Ureter (tissue), 1 donor: ENCODE results near the gene RANBP10. TPM values are rescaled to one million over a fixed set of nuclear protein-coding genes. Genes with fewer than 3 reads are reported as not detected.

Experiments
- DNase-seq: peaks from one replicate; pipeline ENCODE4 v3.0.0-alpha.2; 2020; ENCODE audit warnings: low spot score
- total RNA-seq: library from RNA; stranded (reverse); gene quantifications from one replicate; pipeline ENCODE4 v1.2.4, GENCODE V29; 2023
- donor health status: DM: yes; HTN: yes; CAD: no.

Gene RANBP10
- total RNA-seq, 1 donor from 2014 or later, result 25.3 TPM

DNA sequence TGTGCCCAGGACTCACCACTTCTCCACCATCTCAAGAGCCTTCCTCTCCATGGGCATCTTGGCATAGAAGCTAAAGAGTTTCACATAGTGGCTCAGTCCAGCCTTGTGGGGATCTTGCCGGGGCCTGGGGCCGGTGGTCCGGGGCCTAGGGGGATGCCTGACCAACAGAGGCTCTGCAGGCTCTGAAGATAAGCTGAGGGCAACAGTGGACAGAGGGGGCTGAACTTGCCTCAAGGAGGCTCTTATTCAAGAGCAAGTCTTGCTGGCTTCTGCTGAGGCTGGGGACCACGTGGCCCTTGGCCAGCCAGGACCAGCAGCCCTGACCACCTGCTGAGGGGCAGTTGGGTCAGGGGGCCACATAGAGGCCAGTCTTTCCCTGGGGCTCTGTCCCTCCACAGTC, 22.3 kb upstream of the RANBP10 start:
- no peak for DNase-seq

- no peak for DNase-seq
Measured at GRCh38 chr16:67825906-67826305, 19.5 kb upstream of the RANBP10 start.

GRCh38 chr16:67825119-67825518, 18.8 kb upstream of the RANBP10 start:
- DNase-seq, result no peak

- no peak for DNase-seq
Measured at GRCh38 chr16:67822511-67822910, 16.2 kb upstream of the RANBP10 start.

DNA sequence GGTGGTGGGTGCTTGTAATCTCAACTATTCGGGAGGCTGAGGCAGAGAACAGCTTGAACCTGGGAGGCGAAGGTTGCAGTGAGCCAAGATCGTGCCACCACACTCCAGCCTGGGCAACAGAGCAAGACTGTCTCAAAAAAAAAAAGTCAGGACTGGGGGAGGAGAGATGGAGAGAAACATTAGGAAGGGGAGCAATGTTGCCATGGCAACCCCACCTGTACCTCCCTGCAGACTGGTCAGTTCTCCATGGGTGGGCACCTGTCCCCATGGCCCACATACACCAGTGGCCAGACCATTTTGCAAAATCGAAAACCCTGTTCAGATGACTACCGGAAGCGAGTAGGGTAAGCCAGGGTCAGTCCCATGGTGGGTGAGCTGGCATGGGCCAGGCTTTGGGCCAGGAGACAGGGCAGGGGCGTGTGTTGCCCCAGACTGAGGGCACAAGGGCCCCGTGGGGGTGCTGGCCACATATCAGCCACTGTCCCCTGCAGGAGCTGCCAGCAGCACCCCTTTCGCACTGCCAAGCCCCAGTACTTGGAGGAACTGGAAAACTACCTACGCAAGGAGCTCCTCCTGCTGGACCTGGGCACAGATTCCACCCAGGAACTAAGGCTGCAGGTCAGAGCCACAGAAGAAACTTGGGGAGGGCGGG, 14.4 kb upstream of the RANBP10 start:
- no peak for DNase-seq

DNA sequence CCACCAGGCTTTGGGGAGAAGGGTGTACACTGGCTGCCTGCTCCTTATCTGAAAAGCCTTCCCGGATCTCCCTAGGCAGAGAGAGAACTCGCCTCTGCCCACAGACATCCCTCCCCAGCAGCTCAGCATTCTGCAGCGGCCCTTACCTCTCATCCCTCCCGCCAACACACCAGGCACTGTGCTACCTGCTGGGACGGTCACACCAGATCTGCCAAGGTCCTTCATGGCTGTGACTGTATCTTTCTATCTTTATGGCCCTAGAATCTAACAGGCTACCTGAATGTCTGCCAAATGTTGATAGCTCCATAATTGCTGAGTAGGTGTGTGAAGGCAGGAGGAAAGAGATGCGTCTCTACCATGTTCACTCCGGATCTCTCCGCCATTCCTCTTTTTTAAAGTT, 8.2 kb upstream of the RANBP10 start:
- no peak for DNase-seq

GRCh38 chr16:67811899-67812298, 5.5 kb upstream of the RANBP10 start:
- DNase-seq, result no peak

- no peak for DNase-seq
Measured at GRCh38 chr16:67807148-67807682, 855 bp upstream of the RANBP10 start.

- no peak for DNase-seq
Measured at GRCh38 chr16:67805718-67806427, 487 bp downstream of the RANBP10 start.

DNA sequence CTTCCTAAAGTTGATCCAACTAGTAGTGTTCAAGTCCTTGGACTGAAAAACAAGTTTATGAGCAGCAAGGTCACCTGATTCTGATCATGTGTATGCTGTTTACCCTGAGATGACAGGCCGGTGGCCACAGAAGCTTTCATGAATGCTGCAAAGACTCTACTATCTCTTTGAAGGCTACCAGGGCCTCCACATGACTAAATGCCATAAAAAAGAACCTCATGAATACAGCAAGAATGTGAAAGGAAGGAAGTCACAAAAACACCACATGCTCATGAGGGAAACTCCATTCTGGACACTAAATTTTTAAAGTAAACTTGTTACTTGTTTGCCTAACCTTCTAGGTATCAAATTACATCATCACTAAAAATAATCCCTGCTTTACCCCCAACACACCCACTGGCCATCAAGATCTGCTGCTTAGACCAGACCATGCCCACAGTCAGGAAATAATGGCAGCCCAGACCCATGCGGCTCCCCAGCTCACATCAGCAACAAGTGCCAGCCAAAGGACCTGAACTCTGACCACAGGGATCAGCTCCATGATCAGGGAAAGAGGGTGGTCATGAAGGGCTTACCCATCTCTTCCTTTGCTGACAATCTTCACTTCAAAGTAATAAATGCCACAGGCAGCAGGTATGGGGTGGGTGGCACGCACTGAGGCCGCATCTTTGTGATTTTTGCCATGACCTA, 1.4 kb downstream of the RANBP10 start:
- no peak for DNase-seq

- DNase-seq, result no peak
Measured at GRCh38 chr16:67803894-67804293, 2.5 kb downstream of the RANBP10 start.

- no peak for DNase-seq
Measured at GRCh38 chr16:67801883-67802282, 4.5 kb downstream of the RANBP10 start.

DNA sequence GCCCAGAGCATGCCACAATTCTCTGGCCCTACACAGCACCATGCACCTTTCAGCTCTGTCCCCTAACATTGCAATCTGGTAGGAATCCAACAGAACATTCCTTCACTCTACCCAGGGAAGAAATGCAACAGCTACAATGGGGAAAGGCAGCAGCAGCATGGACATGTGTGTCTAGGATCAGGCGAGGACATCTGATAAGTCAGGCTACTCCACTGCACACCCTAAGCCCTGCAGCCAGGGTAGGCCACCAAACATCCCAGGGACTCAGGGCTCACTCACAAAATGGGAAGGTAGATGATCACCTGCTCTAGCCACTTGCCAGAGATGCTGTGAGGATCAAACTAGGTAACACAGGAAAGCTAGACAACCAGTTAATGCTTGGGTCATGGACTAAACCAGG, 5.1 kb downstream of the RANBP10 start:
- no peak for DNase-seq

GRCh38 chr16:67800338-67800926, 5.9 kb downstream of the RANBP10 start:
- DNase-seq, result no peak

DNA sequence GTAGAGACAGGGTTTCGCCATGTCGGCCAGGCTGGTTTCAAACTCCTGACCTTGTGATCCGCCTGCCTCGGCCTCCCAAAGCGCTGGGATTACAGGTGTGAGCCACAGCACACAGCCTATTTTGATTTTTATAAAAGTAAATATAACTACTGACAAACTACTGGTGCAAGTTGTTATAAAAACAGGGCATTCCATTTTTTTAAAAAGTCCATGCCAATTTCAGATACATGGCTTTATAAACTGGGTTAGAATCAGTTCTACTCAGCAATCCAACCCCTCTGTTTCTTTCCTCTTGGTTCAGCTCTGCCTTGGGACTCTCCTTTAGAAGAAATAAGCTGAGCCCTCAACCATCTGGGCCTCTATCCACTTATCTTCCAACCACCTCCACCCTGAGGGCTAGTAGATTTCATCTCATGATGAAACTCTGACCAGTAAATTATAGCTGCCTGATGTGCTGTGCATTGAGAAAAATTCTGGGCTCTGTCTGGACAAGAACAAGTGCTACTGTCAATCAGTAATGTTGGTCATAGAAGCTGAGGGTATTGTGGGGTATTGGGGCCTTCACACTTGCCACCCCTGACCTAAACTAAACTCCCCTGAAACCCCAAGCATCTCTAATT, 10.2 kb downstream of the RANBP10 start:
- no peak for DNase-seq

GRCh38 chr16:67790071-67790470, 16.3 kb downstream of the RANBP10 start:
- DNase-seq, result no peak

GRCh38 chr16:67786491-67786890, 19.9 kb downstream of the RANBP10 start:
- no peak for DNase-seq

- DNase-seq, result no peak
Measured at GRCh38 chr16:67783353-67783725, 23.0 kb downstream of the RANBP10 start.

DNA sequence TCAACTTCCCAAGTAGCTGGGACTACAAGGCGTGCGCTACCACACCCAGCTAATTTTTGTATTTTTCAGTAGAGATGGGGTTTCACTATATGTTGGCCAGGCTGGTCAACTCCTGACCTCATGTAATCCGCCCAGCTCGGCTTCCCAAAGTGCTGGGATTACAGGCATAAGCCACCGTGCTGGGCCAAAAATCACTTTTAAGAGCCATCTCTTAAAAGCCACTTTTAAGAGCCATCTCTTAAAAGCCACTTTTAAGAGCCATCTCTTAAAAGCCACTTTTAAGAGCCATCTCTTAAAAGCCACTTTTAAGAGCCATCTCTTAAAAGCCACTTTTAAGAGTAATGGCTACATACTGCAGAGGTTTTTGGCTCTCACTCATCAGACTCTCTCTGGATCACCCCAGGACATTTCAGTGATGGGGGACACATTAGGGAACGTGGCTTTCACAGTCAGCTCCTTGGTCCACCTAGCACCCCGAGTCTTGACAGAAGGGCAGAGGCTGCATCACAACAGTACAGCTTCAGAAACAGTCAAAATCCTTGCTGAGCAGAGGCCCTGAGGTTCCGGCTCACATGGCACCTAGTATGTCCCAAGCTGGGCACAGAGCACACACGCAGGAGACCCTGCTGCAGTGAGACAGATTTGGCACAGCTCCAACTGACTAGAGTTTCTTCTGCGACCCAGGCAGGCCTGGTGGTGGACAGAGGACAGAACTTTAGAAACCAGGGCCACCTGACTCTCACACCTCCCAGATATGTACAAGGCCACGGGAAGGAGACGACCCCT, 23.6 kb downstream of the RANBP10 start:
- DNase-seq, result no peak

- DNase-seq, result no peak
Measured at GRCh38 chr16:67781565-67781921, 24.8 kb downstream of the RANBP10 start.

DNA sequence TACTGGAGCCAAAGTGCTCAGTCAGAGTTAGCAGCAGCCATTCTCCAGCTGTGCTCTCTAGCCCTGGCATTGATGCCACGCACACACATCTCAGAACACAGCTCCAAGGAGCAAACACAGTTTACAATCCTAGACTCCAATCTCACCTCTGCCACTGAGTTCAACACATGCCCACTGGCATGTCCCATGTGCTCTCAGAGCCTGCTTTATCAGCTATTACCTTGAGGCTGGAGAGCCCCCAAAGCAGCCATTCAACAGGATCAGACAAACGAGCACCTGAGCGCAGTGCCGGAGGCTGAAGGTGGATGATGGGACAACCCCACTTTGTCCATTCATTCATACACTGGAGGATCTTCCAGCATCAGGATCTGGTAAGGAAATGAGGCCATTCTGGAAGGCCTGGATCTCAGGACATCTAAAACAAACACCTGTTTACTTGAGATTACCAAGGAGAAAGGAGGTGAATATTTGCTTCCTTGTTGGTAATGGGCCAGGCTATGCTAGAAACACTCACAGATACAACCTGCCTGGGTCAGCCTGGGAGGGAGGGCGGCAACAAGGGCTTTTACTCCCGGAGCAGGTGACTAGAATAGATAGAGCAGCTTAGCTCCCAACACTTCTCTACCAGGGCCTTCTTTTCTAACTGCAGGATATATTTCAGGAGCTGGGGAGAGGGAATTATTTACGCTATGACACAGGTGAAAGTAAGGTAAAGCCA, 25.4 kb downstream of the RANBP10 start:
- DNase-seq, result no peak
